HG03095 (cell line): ENCODE results near the gene UGT3A2.
A peak's percentile ranks its signal among the peaks of the same experiment; 100 is the strongest.

Experiments
- ATAC-seq: cut with Tn5 transposase; IDR thresholded peaks from one replicate; pipeline ENCODE4 v1.9.1; 2021; ENCODE audit warnings: moderate library complexity; ENCODE audit not compliant: unreplicated experiment

Gene UGT3A2, protein sequence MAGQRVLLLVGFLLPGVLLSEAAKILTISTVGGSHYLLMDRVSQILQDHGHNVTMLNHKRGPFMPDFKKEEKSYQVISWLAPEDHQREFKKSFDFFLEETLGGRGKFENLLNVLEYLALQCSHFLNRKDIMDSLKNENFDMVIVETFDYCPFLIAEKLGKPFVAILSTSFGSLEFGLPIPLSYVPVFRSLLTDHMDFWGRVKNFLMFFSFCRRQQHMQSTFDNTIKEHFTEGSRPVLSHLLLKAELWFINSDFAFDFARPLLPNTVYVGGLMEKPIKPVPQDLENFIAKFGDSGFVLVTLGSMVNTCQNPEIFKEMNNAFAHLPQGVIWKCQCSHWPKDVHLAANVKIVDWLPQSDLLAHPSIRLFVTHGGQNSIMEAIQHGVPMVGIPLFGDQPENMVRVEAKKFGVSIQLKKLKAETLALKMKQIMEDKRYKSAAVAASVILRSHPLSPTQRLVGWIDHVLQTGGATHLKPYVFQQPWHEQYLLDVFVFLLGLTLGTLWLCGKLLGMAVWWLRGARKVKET

DNA sequence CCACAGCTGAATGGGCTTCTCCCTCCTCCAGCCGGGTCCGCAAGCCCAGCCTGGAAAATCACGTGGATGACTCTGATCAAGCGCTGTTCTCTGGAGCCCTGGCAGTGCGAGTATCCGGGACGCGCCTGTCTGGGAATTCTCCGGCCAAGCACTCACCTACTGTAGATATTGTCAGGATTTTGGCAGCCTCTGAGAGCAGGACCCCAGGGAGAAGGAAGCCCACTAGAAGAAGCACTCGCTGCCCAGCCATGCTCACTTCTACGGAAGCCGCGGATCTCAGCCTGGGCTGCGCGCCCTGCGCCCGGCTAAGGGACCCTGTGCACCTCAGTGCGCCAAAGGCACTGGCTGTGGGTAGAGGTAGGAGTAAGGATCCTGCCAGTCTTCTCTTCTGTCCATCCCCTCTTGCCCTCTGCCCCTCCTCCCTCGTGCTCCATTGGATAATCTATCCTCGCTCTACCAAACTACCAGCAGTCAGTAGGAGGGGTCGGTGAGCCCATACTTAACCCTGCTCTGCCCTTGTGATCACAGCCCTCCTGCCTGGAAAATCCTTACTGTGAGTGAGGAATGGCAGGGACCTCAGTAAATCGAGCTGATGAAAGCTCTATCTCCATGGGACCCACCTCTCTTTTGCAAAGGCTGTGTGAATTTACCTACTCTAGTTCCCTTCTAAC, at the start of gene UGT3A2:
Gene UGT3A2, minus strand, starts transcription at position 343 of the 671 bp plus-strand sequence. Its CDS starts 93 bp downstream, at position 250.
- no peak for ATAC-seq

DNA sequence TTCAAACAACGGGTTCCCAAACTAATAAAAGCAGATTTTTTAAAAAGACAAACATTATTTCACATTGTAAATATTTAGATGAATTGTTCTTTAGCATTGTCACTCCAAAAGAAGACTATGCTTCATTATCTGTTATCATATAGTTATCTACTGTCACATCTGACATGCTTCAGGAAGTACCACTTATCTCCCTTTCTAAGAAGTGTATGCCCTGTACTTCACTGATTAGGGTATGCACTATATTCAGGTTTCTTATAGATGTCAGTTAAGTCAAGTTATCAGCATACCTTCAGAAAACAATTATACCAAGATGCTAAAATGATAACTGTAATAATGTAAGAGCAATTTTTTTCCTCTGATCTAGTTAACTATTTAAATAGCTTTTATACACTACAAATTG, 44.6 kb upstream of the UGT3A2 start:
- ATAC-seq, result no peak

DNA sequence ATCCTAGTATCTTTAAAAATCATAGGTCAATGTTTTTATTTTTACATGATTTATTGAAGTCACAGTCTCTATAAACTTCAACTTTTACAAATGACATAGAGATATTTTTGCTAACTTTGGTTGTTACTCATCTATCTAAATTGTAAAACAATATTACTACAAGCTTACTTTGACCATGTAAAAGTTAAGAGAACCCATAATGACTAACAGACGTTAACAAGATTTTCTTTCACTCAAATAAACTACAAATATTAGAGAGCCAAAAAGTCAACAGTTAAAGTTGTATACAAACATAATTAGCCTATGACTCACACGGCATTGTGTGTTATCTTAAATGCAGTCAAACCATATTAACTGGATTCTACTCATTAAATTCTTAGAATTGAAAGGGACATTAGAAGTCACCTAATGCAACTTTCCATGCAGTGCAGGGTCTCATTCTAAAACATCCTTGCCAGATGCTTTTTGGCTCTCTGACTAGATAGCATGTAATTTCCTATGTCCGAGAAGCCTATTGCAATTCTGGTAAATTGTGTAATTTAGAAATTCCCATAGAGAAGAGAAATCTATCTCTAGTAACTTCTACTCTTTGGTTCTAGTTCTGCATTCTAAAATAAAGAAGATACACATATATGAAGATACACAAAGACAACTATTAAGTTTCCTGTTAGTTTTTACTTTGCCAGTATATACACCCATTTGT, 42.2 kb upstream of the UGT3A2 start:
- no peak for ATAC-seq

DNA sequence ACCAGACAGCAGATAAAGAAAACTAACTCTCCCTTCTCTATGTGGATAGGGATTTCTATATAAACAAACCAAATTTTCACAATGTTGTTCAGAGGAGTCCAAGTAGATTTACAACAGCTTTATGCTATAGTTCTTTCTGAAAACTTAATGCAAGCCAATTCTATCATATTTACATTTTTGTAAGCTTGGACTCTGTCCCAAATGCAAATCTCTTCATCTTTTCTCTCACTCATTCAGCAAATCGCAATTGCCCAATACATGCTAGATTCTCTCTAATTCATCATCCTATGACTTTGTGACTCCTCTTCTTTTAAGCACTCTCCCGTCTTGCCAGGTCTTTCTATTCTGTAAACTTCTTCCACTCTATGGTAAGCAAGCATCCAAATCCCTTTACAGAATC, 39.1 kb upstream of the UGT3A2 start:
- no peak for ATAC-seq

DNA sequence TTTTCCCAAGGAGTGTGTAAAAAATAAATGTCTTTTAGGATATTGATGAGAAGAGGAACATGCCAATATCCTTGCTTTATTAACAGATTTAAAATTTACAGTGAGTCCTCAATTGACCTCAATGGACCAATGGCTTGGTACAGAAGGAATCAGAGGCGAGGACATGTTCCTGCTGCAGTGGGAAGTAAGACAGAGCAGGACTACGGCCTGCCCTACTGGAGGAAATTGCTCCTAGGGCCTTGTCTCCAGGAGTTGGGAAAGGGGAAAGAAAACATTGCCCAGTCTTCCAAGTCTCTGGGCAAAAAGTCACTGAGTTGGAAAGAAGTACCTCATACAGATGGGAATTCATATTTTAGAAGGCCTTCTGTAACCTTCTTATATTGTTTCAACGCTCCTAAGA, 33.1 kb upstream of the UGT3A2 start:
- ATAC-seq, result no peak

DNA sequence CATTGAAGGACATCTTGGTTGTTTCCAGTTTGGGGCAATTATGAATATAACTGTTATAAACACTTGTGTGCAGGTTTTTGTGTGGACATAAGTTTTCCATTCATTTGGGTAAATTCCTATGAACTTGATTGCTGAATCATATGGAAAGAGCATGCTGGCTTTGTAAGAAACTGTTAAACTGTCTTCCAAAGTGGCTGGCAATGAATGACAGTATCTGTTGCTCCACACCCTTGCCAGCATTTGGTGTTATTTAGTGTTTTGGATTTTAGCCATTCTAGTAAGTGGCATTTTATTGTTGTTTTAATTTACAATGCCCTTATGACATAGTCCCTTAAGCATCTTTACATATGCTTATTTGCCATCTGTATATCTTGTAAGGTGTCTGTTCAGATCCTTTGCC, 29.8 kb upstream of the UGT3A2 start:
- ATAC-seq, result no peak

DNA sequence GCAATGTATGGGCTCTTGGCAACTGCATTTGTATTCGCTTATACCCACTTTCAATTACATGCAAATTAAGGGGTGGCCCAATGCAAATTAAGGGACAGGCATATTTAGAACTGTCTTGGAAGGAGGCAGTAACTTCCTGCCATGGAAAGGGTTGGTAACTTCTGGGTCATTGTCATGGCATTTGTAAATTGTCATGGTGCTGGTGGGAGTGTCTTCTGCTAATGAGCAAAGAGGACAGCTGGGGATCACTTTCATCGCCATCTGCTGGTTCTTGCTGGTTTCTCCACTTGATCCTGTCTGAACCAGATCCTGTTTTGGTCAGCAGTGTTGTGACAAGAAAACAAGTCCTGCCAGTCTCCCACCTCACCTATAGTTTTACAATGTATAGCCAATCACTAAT, 23.3 kb upstream of the UGT3A2 start:
- peak; percentile 50 for ATAC-seq

DNA sequence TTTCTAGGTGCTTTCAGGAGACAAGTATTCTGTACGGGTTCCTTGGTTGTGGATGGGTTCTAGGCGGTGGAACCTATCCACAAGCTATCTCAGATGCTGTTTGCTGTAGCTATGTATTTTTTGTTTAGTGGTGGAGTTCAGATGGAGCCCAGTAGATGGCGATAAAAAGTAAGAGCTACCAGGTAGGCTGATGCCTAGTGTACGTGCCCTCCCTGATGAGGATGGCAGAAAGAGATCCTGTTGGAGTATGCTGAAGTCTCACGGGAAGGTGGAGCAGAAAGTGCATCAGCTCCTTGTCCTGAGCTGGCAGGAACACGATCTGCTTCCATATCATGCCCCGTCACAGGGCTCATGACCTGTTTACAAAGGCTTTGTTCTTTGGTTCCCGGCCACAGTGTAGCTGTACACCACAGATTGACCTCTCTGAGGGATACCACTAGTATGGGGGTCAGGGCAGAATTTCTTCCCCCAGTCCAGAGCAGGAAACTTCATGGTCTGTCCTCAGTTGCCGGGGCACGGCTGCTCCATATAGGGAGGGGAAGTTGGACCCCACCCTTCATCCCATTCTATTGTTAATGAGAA, 12.6 kb upstream of the UGT3A2 start:
- peak; percentile 96 for ATAC-seq

DNA sequence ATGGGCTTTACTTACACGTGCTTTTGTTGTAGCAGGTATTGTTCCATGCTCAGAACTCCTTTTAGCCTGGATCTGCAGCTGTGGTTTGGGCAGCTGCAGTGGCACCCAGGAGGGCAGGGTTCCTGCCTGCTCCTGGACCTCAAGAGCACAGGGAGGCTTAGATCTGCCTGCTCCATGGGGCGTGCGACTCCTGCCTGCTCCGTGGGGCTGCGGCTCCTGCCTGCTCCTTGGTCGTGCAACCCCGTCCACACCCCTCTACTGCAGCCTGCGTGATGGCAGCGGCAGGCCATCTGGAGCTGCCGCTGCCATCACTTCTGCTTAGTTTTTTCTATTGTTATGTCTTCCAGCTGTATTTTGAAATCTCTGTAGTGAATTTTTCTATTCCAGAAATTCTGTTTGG, 11.7 kb upstream of the UGT3A2 start:
- no peak for ATAC-seq

DNA sequence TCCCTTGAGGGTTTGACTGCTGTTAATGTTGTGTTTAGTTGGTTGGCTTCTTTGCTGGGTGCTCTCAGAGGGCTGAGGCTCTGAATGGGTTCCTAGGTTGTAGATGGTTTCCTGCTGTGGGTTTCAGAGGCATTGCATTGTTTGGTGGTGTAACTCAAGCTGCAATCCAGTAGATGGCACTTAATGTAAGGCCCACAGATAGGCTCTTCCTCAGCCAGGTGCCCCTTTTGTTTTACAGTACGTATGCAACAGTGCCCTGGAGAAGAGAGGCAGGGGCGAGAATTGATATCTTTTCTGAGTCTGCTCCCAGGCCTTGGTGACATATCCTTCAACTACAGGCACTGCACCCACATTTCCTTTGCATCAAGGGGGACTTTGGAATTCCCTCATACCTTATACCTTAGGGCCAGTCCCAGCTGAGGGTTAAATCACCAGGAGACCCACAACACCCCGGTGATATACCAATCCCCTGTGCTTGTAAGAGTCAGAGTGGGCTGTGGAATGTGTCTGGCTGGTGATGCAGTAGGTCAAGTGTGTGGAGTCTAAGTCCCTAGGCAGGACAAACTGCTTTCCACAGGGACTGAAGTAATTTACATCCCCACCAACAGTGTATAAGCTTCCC, 7.0 kb upstream of the UGT3A2 start:
- no peak for ATAC-seq

DNA sequence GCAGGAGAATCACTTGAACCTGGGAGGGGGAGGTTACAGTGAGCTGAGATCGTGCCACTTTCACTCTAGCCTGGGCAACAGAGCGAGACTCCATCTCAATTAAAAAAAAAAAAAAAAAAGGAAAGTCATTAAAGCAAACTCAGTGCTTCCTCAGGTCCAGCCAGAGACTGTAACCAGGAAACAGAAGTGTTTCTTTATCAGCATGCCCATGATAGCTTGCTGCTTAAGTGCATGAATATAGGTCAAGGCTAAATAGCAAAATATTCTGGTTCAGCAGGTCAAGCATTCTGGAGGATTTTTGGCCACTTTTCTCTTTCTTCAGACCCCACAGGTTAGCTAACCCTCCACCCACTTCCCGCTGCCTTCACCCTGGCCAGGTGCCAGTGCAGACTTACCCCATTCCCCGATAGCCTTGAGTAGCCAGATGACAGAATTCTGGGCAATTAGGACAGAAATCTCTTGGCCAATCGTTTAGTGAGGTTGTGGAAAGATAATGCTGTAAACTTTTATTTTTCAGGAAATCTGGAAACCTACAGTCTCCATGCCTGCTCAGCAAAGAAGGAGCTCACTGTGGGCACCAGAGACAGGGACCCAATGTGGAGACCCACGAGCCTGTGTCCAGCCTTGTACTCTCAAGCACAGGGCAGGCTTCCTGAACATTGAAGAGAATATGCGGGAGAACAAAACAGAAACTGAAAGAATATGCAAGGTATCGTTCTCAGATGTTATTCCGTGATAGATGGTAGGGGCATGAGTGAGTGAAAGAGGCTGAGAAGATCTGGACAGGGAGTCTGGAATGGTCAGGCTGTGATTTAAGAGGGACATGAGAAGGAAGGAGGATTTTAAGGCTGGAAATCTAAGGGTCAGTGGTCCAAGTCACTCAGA, 4.2 kb upstream of the UGT3A2 start:
- peak; percentile 72 for ATAC-seq

DNA sequence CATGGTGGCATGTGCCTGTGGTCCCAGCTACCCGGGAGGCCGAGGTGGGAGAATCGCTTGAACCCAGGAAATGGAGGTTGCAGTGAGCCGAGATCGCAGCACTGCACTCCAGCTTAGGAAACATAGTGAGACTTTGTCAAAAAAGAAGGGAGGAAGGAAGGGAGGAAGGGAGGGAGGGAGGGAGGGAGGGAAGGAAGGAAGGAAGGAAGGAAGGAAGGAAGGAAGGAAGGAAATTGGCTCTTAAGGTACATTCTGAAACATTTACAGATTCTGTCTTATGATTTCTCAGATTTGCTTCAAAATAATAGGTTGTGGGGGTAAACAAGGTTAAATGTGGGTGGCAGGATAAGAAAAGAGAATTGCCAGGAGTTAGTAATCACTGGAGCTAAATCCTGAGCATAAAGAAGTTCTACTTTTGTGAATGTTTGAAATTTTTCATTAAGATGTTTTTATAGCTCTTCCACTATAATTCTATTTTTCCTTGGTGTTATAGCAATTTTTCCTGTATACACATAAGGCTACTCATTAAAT, 2.1 kb upstream of the UGT3A2 start:
- ATAC-seq, result no peak

DNA sequence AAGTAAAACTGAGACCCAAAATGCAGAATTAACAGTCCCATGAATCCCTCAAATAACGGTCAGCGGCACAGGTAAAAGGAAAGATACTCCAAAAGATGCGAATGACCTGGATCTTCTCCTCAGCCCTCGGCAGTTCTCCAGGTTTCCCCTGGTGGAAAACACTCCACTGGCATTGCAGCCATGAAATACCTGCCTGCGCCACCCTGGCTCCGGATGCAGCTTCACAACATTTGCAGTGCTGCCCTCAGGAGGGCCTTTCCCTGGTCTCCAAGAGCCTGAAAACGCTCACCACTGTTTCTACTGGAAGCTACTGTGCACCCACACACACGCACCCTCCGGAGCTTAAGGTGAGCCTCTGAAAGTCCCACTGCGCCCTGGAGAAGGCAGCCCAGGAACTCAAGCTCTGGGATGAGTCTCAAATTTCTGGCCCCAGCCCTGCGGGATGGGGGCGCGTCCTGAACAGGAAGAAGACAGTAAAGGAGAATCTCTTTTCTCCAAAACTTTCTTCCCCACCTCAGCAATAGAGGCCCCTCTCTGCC, 612 bp downstream of the UGT3A2 start:
- no peak for ATAC-seq

DNA sequence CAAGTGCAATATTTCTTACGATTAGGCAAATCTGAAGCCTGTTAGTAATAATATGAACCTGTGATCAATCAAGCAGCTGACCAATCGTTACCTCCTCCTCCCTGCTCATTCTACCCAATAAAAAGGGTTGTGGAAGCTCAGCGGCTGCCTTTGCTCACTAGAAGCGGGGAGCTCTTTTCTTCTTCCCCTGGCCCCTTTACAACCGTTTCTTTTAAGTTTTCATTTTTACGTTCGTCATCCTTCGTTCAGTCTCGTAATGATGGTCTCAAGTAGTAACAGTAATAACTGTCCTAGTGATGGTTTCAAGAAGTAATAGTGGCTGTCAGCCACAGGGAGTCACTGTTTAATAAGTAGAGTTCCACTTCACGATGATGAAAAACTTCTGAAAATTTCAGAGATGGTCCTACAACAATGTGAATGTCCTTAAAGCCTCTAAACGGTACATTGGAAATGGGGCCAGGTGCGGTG, 6.2 kb downstream of the UGT3A2 start:
- no peak for ATAC-seq

DNA sequence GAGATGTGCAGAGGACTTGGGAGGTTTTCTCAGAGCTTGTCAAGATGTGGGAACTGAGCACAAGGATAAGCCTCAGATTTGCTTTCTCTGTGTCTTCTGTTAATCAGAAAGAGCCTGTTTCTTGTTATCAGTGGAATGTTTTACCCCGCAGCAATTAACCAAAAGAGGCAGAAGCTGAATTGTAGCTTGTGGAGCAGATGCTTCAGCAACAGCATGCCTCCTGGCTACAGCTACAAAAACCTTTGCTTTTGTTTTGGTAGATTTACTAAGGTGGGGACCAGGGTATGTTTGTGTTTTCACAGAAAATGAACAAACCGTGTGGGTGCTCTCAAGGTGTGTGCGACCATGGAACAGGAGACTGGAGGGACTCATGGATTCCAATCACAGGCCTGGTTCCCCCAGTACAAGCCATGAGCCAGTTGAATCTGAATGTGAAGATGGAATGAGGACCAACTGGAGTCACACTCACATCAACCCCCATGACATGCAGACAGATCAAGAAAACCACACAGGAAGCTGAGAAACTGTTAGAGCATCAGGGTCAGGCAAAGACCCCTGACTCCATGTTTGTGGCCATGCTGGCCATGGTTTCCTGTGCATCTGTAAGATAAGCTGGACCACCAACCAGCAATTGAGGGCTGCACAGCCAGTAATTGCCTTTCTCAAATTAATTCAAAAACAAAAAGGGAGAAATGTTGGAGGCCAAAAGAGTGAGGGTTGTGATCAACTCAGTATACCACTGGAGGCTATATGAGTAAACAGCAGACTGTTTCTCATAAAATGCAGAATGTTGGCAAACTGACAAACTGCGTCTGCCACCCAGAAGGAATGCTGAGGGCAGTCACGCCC, 6.9 kb downstream of the UGT3A2 start:
- no peak for ATAC-seq

DNA sequence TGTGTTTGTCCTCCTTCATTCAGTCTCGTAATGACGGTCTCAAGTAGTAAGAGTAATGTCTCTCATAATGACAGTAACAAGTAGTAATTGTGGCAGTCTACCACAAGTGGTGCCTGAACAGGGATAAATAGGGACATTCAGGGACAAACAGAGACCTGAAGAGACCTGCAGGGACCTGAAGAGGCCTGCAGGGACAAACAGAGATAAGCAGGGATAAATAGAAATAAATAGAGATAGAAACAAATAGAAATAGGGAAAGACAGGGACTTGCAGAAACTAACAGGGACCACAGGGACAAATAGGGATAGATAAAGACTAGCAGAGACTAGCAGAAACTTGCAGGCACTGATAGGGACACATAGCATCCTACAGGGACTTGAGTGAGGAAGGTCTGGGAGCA, 7.9 kb downstream of the UGT3A2 start:
- no peak for ATAC-seq

DNA sequence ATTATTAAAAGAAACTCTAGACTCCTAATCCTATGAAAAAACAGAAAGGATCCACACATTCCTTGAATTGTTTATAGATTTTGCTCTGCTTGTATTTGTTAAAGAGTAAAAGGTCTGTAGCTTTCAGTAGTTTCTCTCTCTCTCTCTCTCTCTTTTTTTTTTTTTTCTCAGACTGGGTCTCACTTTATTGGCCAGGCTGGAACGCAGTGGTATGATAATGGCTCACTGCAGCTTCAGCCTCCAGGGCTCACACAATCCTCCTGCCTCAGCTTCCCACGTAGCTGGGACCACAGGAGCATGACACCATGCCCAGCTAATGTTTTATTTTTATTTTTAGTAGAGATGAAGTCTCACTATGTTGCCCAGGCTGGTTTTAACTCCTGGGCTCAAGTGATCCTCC, 9.3 kb downstream of the UGT3A2 start:
- ATAC-seq, result no peak

DNA sequence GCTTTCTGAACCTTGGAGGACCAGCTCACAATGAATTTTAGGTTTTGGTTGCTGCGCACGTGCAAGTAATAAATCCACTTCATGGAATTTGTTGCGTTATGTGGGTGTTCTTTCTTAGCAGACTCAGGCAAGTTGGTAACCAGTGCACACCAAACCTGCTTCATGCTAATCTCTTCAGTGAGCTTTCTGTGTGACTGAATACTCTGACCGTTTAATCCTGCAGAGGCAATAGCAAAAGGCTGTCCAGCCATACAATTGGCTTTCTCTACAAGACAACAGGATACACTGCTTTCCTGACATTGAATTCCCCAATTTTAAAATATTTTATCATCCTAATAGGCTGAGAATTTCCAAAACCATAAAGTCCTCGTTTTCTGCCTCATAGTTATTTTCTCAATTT, 10.3 kb downstream of the UGT3A2 start:
- no peak for ATAC-seq
